Gastroesophageal sphincter (tissue), 3 donors: ENCODE data around the gene SIVA1.

Source experiments
- CTCF ChIP-seq, 4 experiments: fragments of 200-600 bp in 2 of 4; fragments of 450-650 bp in 2 of 4; sonication (generic) in 1 of 4; IDR thresholded peaks; one replicate each; pipeline ENCODE4 v1.5.1; 2017 to 2019; ENCODE audit warnings: antibody characterized with exemption in 4 of 4, mild to moderate bottlenecking in 2 of 4, moderate library complexity in 2 of 4
- POLR2AphosphoS5 ChIP-seq: sonication (generic); formaldehyde crosslinking; IDR thresholded peaks from one replicate; pipeline ENCODE4 v1.6.1; 2017; ENCODE audit warnings: antibody characterized with exemption

- TF ChIP-seq CTCF (IDR thresholded peaks at IDR 0.05): no peak
- TF ChIP-seq POLR2AphosphoS5: no peak
Observed at GRCh38 chr14:104773505-104774452, 20.8 kb downstream of the SIVA1 start.
